HAP-1 (cell line): ENCODE measurements around the gene INTS4.
"Not testable (repeated sequence)": the region's sequence is repeated elsewhere in the genome, so short reads cannot be mapped to it uniquely, and the experiment has no call there.

Experiments
- DNase-seq, 2 experiments: peaks; one replicate each; pipeline ENCODE4 v3.0.0-alpha.2; 2016 to 2020; ENCODE audit warnings: low spot score in 2 of 2
- H3K27me3 ChIP-seq: fragments of 250-450 bp; sonication (Bioruptor Pico); 2 replicates; pipeline ENCODE4 v1.5.1; 2020; ENCODE audit warnings: low read depth, mild to moderate bottlenecking, moderate library complexity
- H3K36me3 ChIP-seq: fragments of 250-450 bp; sonication (Bioruptor Pico); replicated peaks from 2 replicates; pipeline ENCODE4 v1.5.1; 2020; ENCODE audit warnings: mild to moderate bottlenecking
- H3K4me1 ChIP-seq: fragments of 250-450 bp; sonication (Bioruptor Pico); 2 replicates; pipeline ENCODE4 v1.5.1; 2020; ENCODE audit warnings: mild to moderate bottlenecking
- H3K4me3 ChIP-seq: fragments of 250-450 bp; sonication (Bioruptor Pico); 2 replicates; pipeline ENCODE4 v1.5.1; 2020; ENCODE audit warnings: mild to moderate bottlenecking, moderate library complexity
- H3K9me3 ChIP-seq: fragments of 250-450 bp; sonication (Bioruptor Pico); 2 replicates; pipeline ENCODE4 v1.5.1; 2020; ENCODE audit warnings: mild to moderate bottlenecking, moderate library complexity
- in situ Hi-C: fragments of 300-500 bp; cut with MboI; formaldehyde crosslinking; loops from 3 replicates; pipeline ENCODE4 v1.14.3; 2020; ENCODE audit warnings: low sequenced_read_pairs, inconsistent platforms, mixed read lengths

INTS4 gene

DNA sequence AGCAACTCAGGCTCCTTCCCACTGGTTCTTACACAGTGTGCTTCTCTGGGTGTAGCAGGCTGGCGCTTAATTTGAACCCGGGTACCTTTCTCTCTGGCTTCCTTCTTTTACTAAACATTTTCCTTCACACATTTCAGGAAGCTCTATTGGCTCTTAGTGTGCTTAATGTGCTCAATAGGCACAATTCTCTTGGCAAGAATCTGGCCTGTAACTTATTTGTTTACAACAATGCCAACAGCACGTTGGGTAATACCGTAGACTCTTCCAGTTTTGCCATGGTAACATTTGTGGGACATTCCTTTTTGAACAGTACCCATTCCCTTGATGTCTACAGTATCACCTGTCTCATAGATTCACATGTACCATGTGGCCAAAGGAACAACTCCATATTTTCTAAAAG lies 125.7 kb downstream of the INTS4 start:
- in situ Hi-C loops: no loop called here
- H3K4me1 ChIP-seq: no peaks in the 10 kb centered on the region
- H3K27me3 ChIP-seq: no peaks in the 10 kb centered on the region
- no peaks in the 10 kb centered on the region for H3K9me3 ChIP-seq
- H3K36me3 ChIP-seq: 0 out of 2 replicates have a peak, but pooled peaks cover 3% of the 10 kb centered on the region
- no peak overlapping the region for H3K4me3 ChIP-seq
- DNase-seq: no peak

DNA sequence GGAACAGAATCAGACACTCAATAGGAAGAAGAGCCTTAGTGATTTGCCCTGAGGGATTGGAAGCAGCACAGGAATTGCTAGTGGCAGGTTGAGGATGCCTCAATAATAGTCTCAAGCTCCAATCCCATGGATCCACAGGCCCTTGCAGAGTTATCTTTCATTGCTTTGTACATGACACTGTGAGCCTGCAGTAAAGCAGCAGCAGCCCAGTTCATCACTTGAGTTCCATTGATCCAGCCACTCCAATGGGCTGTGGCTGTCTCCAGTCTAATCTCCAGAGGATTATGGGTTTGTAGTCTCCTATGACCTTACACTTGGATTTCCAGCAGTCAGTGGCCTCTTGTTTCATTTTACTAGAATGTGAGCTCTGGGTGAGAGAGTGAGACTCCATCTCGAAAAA lies 128.1 kb downstream of the INTS4 start:
- Histone ChIP-seq H3K4me1 (no peaks in the 10 kb centered on the region), H3K36me3 (no peaks in the 10 kb centered on the region), H3K27me3 (no peaks in the 10 kb centered on the region), H3K4me3 (no peak overlapping the region), H3K9me3 (no peaks in the 10 kb centered on the region)
- in situ Hi-C loops: no loop called here
- DNase-seq: no peak

DNA sequence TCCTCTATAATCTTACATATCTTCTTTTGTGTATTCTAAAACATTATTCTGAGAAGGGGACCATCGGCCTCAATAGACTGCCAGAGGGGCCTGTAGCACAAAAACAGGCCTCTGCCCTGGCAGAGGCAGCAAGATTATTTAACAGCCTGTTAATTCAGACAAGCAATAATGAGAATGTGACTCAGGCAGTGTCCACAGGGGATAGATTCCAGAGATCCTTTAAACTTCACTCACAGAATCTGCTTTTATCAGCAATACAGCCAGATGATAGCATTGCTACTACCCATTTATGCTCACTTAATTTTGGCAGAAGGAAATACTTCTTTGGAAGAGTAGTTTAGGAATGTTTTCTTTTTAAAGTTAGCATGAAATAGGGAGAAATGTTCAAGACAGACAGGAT lies 128.7 kb downstream of the INTS4 start:
- in situ Hi-C loops: no loop called here
- DNase-seq: no peak
- Histone ChIP-seq H3K4me1 (no peaks in the 10 kb centered on the region), H3K36me3 (no peaks in the 10 kb centered on the region), H3K9me3 (no peaks in the 10 kb centered on the region), H3K4me3 (no peak overlapping the region), H3K27me3 (no peaks in the 10 kb centered on the region)

DNA sequence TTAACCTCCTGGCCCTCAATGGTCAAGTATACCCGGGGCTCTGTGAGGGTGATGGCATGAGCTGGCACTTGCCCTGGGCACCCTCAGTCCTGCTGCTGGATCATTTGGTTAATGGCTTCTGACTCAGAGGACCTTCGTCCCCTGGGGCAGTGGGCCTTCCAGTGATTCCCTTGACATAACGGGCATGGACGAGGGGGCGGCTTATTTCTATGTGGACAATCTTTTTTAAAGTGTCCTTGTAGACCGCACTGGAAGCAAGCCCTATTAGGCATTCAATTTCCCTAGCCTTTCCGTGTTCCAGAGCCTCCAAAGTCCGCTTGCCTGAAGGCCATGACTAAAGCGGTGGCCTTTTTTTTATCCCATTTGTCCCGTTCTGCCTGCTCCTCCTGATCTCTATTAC lies 133.0 kb downstream of the INTS4 start:
- H3K4me3 ChIP-seq, H3K4me1 ChIP-seq, H3K27me3 ChIP-seq, DNase-seq, H3K9me3 ChIP-seq, H3K36me3 ChIP-seq, in situ Hi-C loops: not testable (repeated sequence)

DNA sequence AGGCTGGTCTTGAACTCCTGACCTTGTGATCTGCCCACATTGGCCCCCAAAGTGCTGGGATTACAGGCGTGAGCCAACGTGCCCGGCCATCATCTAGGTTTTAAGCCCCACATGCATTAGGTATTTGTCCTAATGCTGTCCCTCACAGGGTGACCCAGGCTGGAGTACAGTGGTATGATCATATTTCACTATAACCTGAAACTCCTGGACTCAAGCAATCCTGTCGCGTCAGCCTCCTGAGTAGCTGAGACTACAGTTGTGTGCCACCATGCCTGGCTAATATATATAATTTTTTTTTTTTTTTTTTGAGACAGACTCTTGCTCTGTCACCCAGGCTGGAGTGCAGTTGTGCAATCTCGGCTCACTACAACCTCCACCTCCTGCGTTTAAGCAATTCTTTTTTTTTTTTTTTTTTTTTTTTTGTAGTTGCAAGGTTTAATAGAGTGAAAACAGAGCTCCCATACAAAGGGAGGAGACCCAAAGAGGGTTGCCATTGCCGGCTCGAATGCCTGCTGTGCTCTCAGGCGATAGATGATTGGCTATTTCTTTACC lies 136.5 kb downstream of the INTS4 start:
- DNase-seq, H3K36me3 ChIP-seq, in situ Hi-C loops, H3K4me1 ChIP-seq, H3K4me3 ChIP-seq, H3K27me3 ChIP-seq: not testable (repeated sequence)
- H3K9me3 ChIP-seq: peaks cover 12% of the 10 kb centered on the region

DNA sequence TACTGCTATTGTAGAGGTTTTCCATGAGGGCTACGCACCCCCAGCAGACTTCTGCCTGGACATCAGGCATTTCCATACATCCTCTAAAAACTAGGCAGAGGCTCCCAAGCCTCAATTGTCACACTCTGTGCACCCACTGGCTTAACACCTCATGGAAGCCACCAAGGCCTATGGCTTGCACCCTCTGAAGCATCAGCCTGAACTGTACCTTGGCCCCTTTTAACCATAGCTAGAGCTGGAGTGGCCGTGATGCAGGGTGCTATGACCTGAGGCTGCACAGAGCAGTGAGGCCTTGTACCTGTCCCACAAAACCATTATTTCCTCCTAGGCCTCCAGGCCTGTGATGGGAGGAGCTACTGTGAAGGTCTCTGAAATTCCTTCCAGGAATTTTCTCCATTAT lies 139.6 kb downstream of the INTS4 start:
- DNase-seq: peak in 1 of 2 experiments; percentile 23
- no peaks in the 10 kb centered on the region for H3K4me1 ChIP-seq
- in situ Hi-C loops: no loop called here
- peaks cover 12% of the 10 kb centered on the region for H3K9me3 ChIP-seq
- no peak overlapping the region for H3K4me3 ChIP-seq
- peaks cover 5% of the 10 kb centered on the region; the same call in 1 of the 2 replicates for H3K36me3 ChIP-seq
- H3K27me3 ChIP-seq: no peaks in the 10 kb centered on the region

DNA sequence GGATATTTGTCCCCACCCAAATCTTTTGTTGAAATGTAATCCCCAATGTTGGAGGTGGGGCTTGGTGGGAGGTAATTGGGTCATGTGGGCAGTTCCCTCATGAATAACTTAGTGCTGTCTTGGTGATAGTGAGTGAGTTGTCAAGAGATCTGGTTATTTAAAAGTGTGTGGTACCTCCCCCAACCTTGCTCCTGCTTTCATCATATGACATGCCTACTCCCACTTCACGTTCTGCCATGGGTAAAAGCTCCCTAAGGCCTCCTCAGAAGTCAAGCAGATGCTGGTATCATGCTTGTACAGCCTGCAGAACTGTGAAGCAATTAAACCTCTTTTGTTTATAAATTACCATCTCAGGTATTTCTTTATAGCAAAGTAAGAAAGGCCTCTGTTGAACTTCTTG lies 143.0 kb downstream of the INTS4 start:
- H3K9me3 ChIP-seq: peaks cover 12% of the 10 kb centered on the region
- in situ Hi-C loops: no loop called here
- no peaks in the 10 kb centered on the region for H3K27me3 ChIP-seq
- no peak overlapping the region for H3K4me3 ChIP-seq
- DNase-seq: no peak
- H3K36me3 ChIP-seq: 0 out of 2 replicates have a peak, but pooled peaks cover 3% of the 10 kb centered on the region
- H3K4me1 ChIP-seq: no peaks in the 10 kb centered on the region

DNA sequence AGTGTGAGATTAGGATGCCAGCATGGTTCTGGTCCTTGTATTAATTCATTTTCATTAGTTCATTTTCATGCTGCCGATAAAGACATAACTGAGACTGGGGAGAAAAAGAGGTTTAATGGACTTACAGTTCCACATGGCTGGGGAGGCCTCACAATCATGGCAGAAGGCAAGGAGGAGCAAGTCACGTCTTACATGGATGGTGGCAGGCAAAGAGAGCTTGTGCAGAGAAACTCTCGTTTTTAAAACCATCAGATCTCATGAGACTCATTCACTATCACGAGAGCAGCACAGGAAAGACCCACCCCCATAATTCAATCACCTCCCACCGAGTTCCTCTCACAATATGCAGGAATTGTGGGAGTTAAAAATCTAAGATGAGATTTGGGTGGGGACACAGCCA lies 150.8 kb downstream of the INTS4 start:
- H3K27me3 ChIP-seq, DNase-seq, H3K9me3 ChIP-seq, H3K4me1 ChIP-seq, H3K4me3 ChIP-seq, H3K36me3 ChIP-seq, in situ Hi-C loops: not testable (repeated sequence)

DNA sequence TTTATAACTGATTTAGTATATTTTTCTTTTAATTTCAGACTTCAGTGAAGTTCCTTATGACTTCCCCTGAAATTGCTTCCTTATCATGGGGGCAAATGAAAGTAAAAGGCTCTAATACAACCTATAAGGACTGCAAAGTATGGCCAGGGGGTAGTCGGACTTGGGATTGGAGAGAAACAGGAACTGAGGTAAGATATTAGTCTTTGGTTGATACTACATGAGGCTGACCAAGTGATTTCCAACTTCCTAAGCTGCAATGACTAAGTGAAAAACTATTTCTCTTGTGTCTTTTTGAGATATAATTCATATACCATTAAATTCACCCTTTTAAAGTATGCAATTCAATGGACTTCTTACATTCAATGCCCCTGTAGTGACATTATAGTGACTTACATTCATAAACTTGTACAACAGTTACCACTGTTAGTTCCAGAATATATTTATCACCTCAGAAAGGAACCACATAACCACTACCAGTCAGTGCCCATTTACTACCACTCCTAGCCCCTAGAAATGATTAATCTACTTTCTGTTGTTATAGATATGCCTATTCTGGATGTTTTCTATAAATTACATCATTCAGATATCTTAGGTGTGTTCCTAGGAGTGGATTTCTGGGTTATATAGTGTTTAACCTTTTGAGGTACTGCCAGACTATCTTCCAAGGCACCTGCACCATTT lies 151.9 kb downstream of the INTS4 start:
- in situ Hi-C loops: no loop called here
- no peak overlapping the region for H3K4me3 ChIP-seq
- no peaks in the 10 kb centered on the region for H3K27me3 ChIP-seq
- H3K9me3 ChIP-seq: peaks cover 2% of the 10 kb centered on the region; the same call in 1 of the 2 replicates
- H3K36me3 ChIP-seq: no peaks in the 10 kb centered on the region
- DNase-seq: no peak
- H3K4me1 ChIP-seq: no peaks in the 10 kb centered on the region

DNA sequence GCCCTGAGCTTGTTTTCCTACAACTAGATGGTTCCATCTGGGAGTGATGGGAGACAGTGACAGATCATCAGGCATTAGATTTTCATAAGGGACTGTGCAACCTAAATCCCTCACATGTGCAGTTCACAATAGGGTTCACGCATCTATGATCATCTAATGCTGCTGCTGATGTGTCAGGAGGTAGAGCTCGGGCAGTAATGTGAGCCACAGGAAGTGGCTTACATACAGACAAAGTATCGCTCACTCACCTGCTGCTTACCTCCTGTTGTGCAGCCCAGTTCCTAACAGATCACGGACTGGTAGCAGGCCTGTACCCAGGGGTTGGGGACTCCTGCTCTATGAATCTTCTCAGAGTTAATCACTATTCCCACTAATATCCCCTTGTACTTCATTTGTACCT lies 161.2 kb downstream of the INTS4 start:
- H3K36me3 ChIP-seq: no peaks in the 10 kb centered on the region; the same call in 1 of the 2 replicates
- H3K27me3 ChIP-seq: no peaks in the 10 kb centered on the region
- no peak for DNase-seq
- in situ Hi-C loops: no loop called here
- H3K4me1 ChIP-seq: no peaks in the 10 kb centered on the region
- 0 out of 2 replicates have a peak, but pooled peaks cover 3% of the 10 kb centered on the region for H3K9me3 ChIP-seq
- no peak overlapping the region for H3K4me3 ChIP-seq

DNA sequence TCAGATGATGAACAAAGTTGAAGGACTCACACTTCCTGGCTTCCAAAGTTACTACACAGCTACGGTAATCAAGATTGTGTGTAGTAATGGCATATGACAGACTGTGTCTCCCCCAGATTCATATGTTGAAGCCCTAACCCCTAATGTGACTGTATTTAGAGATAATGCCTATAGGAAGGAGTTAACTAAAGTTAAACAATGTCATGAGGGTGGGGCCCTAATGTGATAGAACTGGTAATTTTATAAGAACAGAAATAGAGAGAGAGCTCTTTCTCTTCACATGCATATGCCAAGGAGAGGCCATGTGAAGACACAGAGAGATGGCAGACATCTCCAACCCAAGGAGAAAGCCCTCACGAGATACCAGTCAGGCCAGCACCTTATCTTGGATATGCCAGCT lies 165.5 kb downstream of the INTS4 start:
- no peak overlapping the region for H3K4me3 ChIP-seq
- H3K36me3 ChIP-seq: no peaks in the 10 kb centered on the region
- in situ Hi-C loops: no loop called here
- DNase-seq: no peak
- no peaks in the 10 kb centered on the region for H3K27me3 ChIP-seq
- no peaks in the 10 kb centered on the region for H3K4me1 ChIP-seq
- 0 out of 2 replicates have a peak, but pooled peaks cover 3% of the 10 kb centered on the region for H3K9me3 ChIP-seq
